Trophoblast cell (in vitro differentiated cells and primary cell): Measurements from ENCODE around the gene MAPT.
"Not testable (repeated sequence)": the region's sequence is repeated elsewhere in the genome, so short reads cannot be mapped to it uniquely, and the experiment has no call there.

Experiments
- DNase-seq, 2 donors: peaks; one replicate each; pipeline ENCODE4 v3.0.0-alpha.2; 2016
- H2AFZ ChIP-seq: 2 replicates; pipeline ENCODE4 v1.6.1; 2013; ENCODE audit warnings: low read length, moderate library complexity, mild to moderate bottlenecking; ENCODE audit not compliant: insufficient read depth, poor library complexity
- H2AK5ac ChIP-seq: 2 replicates; pipeline ENCODE4 v1.6.1; 2013; ENCODE audit warnings: mild to moderate bottlenecking, low read length
- H2BK120ac ChIP-seq: 2 replicates; pipeline ENCODE4 v1.6.1; 2013; ENCODE audit warnings: low read length, mild to moderate bottlenecking, moderate library complexity; ENCODE audit not compliant: insufficient read depth, poor library complexity
- H2BK12ac ChIP-seq: 2 replicates; pipeline ENCODE4 v1.6.1; 2013; ENCODE audit warnings: mild to moderate bottlenecking, low read length, moderate library complexity
- H2BK5ac ChIP-seq: 2 replicates; pipeline ENCODE4 v1.6.1; 2013; ENCODE audit warnings: low read length, low read depth, moderate library complexity, mild to moderate bottlenecking; ENCODE audit not compliant: poor library complexity
- H3K14ac ChIP-seq: 2 replicates; pipeline ENCODE4 v1.6.1; 2013; ENCODE audit warnings: mild to moderate bottlenecking, low read length
- H3K18ac ChIP-seq: 2 replicates; pipeline ENCODE4 v1.6.1; 2013; ENCODE audit warnings: mild to moderate bottlenecking, low read length
- H3K23ac ChIP-seq: 2 replicates; pipeline ENCODE4 v1.6.1; 2013; ENCODE audit warnings: low read length
- H3K27ac ChIP-seq: 2 replicates; pipeline ENCODE4 v1.5.1; 2013; ENCODE audit warnings: low read depth, mild to moderate bottlenecking, inconsistent platforms, low read length, moderate library complexity
- H3K27me3 ChIP-seq: 2 replicates; pipeline ENCODE4 v1.6.1; 2013; ENCODE audit warnings: inconsistent platforms, mild to moderate bottlenecking, low read length, moderate library complexity; ENCODE audit not compliant: insufficient read depth
- H3K36me3 ChIP-seq, 2 experiments: 1 replicate in 1 of 2; 2 replicates in 1 of 2; pipeline ENCODE4 v1.6.1; 2013; ENCODE audit warnings: low read length in 2 of 2, mild to moderate bottlenecking in 2 of 2, moderate library complexity in 1 of 2; ENCODE audit not compliant: insufficient read depth in 2 of 2, control insufficient read depth in 1 of 2
- H3K4ac ChIP-seq: 2 replicates; pipeline ENCODE4 v1.6.1; 2013; ENCODE audit warnings: low read depth, mild to moderate bottlenecking, low read length, moderate library complexity
- H3K4me1 ChIP-seq, 2 experiments: 1 replicate in 1 of 2; 2 replicates in 1 of 2; pipeline ENCODE4 v1.6.1; 2013; ENCODE audit warnings: low read length in 2 of 2, mild to moderate bottlenecking in 2 of 2, moderate library complexity in 1 of 2; ENCODE audit not compliant: insufficient read depth in 2 of 2, control insufficient read depth in 1 of 2
- H3K4me2 ChIP-seq: 2 replicates; pipeline ENCODE4 v1.6.1; 2013; ENCODE audit warnings: inconsistent platforms, mild to moderate bottlenecking, low read length, moderate library complexity
- H3K4me3 ChIP-seq: 2 replicates; pipeline ENCODE4 v1.5.1; 2013; ENCODE audit warnings: mild to moderate bottlenecking, low read depth, low read length, inconsistent platforms
- H3K79me1 ChIP-seq: one replicate; pipeline ENCODE4 v1.6.1; 2013; ENCODE audit warnings: low read length
- H3K79me2 ChIP-seq: 2 replicates; pipeline ENCODE4 v1.6.1; 2013; ENCODE audit warnings: low read length, mild to moderate bottlenecking; ENCODE audit not compliant: control insufficient read depth, insufficient read depth, poor library complexity
- H3K9ac ChIP-seq: 2 replicates; pipeline ENCODE4 v1.6.1; 2013; ENCODE audit warnings: mild to moderate bottlenecking, low read length
- H3K9me3 ChIP-seq: 2 replicates; pipeline ENCODE4 v1.6.1; 2013; ENCODE audit warnings: low read depth, mild to moderate bottlenecking, control low read depth, inconsistent platforms, low read length; ENCODE audit not compliant: insufficient read depth
- H4K12ac ChIP-seq: 2 replicates; pipeline ENCODE4 v1.6.1; 2013; ENCODE audit warnings: low read depth, mild to moderate bottlenecking, low read length, moderate library complexity
- H4K8ac ChIP-seq: 2 replicates; pipeline ENCODE4 v1.6.1; 2013; ENCODE audit warnings: low read depth, mild to moderate bottlenecking, low read length, moderate library complexity
- H4K91ac ChIP-seq: one replicate; pipeline ENCODE4 v1.6.1; 2013; ENCODE audit warnings: low read depth, mild to moderate bottlenecking, low read length, moderate library complexity
- WGBS: extraction: QIAGEN DNeasy Blood & Tissue Kit; methylation state at CpG from one replicate; pipeline ENCODE4 v1.1.7; 2013; ENCODE audit warnings: missing lambda C conversion rate; ENCODE audit not compliant: insufficient read length, insufficient coverage; ENCODE audit errors: extremely low coverage; 5-methylcytosine and 5-hydroxymethylcytosine counted together

MAPT gene

DNA sequence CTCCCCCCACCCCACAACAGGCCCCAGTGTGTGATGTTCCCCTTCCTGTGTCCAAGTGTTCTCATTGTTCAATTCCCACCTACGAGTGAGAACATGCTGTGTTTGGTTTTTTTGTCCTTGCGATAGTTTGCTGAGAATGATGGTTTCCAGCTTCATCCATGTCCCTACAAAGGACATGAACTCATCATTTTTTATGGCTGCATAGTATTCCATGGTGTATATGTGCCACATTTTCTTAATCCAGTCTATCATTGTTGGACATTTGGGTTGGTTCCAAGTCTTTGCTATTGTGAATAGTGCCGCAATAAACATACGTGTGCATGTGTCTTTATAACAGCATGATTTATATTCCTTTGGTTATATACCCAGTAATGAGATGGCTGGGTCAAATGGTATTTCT is 62.4 kb downstream of the MAPT start:
- H2BK12ac ChIP-seq, H2AFZ ChIP-seq, H4K91ac ChIP-seq, H3K23ac ChIP-seq, H4K8ac ChIP-seq, H3K4ac ChIP-seq, H3K14ac ChIP-seq, H3K4me1 ChIP-seq, H2BK120ac ChIP-seq, H2BK5ac ChIP-seq, DNase-seq, H3K4me2 ChIP-seq, H3K27ac ChIP-seq, H3K9me3 ChIP-seq, H4K12ac ChIP-seq, H3K79me2 ChIP-seq, H3K9ac ChIP-seq, H3K36me3 ChIP-seq, H2AK5ac ChIP-seq, H3K27me3 ChIP-seq, H3K18ac ChIP-seq, H3K79me1 ChIP-seq, H3K4me3 ChIP-seq: not testable (repeated sequence)
- no CpG with 5 or more reads among the region's 4 CpGs for WGBS

- WGBS = no CpG with 5 or more reads among the region's 9 CpGs
Measured at GRCh38 chr17:45958307-45958706, 64.0 kb downstream of the MAPT start.

DNA sequence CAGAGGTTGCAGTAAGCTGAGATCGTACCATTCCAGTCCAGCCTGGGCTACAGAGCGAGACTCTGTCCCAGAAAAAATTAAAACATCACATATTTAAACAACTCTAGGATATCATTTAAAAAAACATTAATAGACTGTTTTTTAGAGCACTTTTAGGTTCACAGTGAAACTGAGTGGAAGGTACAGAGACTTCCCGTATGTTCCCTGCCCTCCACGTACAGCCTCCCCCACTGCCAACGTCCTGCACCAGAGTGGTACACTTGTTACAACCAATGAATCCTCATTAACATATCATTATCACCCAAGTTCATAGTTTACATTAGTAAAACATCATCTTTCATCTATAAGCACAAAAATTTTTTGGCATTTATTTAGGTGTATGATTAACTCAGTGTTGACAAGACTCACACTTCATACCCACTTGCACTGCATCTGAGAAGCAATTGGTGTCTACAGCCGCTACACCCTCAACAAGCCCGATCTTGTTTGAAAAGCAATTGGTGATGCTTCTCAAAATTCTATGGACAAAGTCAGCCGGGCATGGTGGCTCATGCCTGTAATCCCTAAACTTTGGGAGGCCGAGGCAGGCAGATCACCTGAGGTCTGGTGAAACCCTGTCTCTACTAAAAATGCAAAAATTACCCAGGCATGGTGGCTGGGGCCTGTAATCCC is 64.8 kb downstream of the MAPT start:
- WGBS = no CpG with 5 or more reads among the region's 9 CpGs
- Histone ChIP-seq H2AFZ (no peak overlapping the region), H2BK5ac (no peak overlapping the region), H3K9me3 (peaks cover 5% of the 10 kb centered on the region), H2AK5ac (no peak overlapping the region), H3K36me3 (no peaks in the 10 kb centered on the region), H3K79me2 (no peaks in the 10 kb centered on the region), H3K27ac (no peak overlapping the region), H3K4me3 (no peak overlapping the region), H2BK120ac (no peak overlapping the region), H3K4me1 (peaks cover 1 to 3% of the 10 kb centered on the region in 2 experiments), H4K12ac (no peak overlapping the region), H3K4ac (no peak overlapping the region), H2BK12ac (no peak overlapping the region), H3K9ac (no peak overlapping the region), H3K27me3 (no peaks in the 10 kb centered on the region), H3K79me1 (no peaks in the 10 kb centered on the region), H3K18ac (no peak overlapping the region), H3K4me2 (no peak overlapping the region), H4K8ac (no peak overlapping the region), H3K14ac (no peak overlapping the region), H3K23ac (no peak overlapping the region), H4K91ac (no peak overlapping the region)
- no peak for DNase-seq

More at GRCh38 chr17:45958307-45958706, 64.0 kb downstream of the MAPT start:
- H2AFZ ChIP-seq = no peak overlapping the region
- H3K27ac ChIP-seq = no peak overlapping the region
- no peak overlapping the region for H3K9ac ChIP-seq
- H3K79me1 ChIP-seq = no peaks in the 10 kb centered on the region
- no peaks in the 10 kb centered on the region for H3K79me2 ChIP-seq
- no peak overlapping the region for H4K12ac ChIP-seq
- no peak overlapping the region for H3K18ac ChIP-seq
- peaks cover 5% of the 10 kb centered on the region for H3K9me3 ChIP-seq
- no peak for DNase-seq
- no peak overlapping the region for H4K91ac ChIP-seq
- no peak overlapping the region for H2AK5ac ChIP-seq
- H2BK5ac ChIP-seq = no peak overlapping the region
- no peak overlapping the region for H3K14ac ChIP-seq
- H3K4me1 ChIP-seq = peaks cover 1 to 3% of the 10 kb centered on the region in 2 experiments
- H3K4me3 ChIP-seq = no peak overlapping the region
- H3K4ac ChIP-seq = no peak overlapping the region
- no peak overlapping the region for H2BK12ac ChIP-seq
- no peaks in the 10 kb centered on the region for H3K36me3 ChIP-seq
- no peak overlapping the region for H3K23ac ChIP-seq
- no peak overlapping the region for H3K4me2 ChIP-seq
- H4K8ac ChIP-seq = no peak overlapping the region
- no peak overlapping the region for H2BK120ac ChIP-seq
- no peaks in the 10 kb centered on the region for H3K27me3 ChIP-seq

- Histone ChIP-seq H4K12ac (no peak overlapping the region), H3K9me3 (peaks cover 4% of the 10 kb centered on the region), H2AK5ac (no peak overlapping the region), H3K9ac (no peak overlapping the region), H3K4me3 (no peak overlapping the region), H3K4me1 (peaks cover 0 to 3% of the 10 kb centered on the region in 2 experiments), H2AFZ (no peak overlapping the region), H3K4ac (no peak overlapping the region), H4K91ac (no peak overlapping the region), H3K23ac (no peak overlapping the region), H3K27ac (no peak overlapping the region), H3K36me3 (no peaks in the 10 kb centered on the region), H3K79me2 (no peaks in the 10 kb centered on the region), H3K14ac (no peak overlapping the region), H2BK5ac (no peak overlapping the region), H3K18ac (no peak overlapping the region), H4K8ac (no peak overlapping the region), H2BK120ac (no peak overlapping the region), H2BK12ac (no peak overlapping the region), H3K79me1 (no peaks in the 10 kb centered on the region), H3K4me2 (no peak overlapping the region), H3K27me3 (no peaks in the 10 kb centered on the region)
- WGBS = no CpG with 5 or more reads among the region's 4 CpGs
- DNase-seq = no peak
Measured at GRCh38 chr17:45960311-45960710, 66.0 kb downstream of the MAPT start.
